WERI-Rb-1 (cell line): ENCODE data around the gene GRIK4.

Experiments used
- DNase-seq: peaks from one replicate; pipeline ENCODE4 v3.0.0-alpha.2; 2020
- H3K27ac ChIP-seq: fragments of 250-450 bp; sonication (Bioruptor Pico); 2 replicates; pipeline ENCODE4 v1.5.1; 2020; ENCODE audit warnings: mild to moderate bottlenecking, moderate library complexity
- H3K27me3 ChIP-seq: fragments of 250-450 bp; sonication (Bioruptor Pico); 2 replicates; pipeline ENCODE4 v1.5.1; 2021; ENCODE audit warnings: mild to moderate bottlenecking, low read depth, moderate library complexity; ENCODE audit not compliant: insufficient read depth, severe bottlenecking
- H3K36me3 ChIP-seq: fragments of 250-450 bp; sonication (Bioruptor Pico); 2 replicates; pipeline ENCODE4 v1.5.1; 2020; ENCODE audit warnings: mild to moderate bottlenecking, moderate library complexity
- H3K4me3 ChIP-seq: 2 replicates; pipeline ENCODE4 v1.5.1; 2011; ENCODE audit warnings: low read depth, mild to moderate bottlenecking, control low read depth, low read length
- H3K9me3 ChIP-seq: fragments of 250-450 bp; sonication (Bioruptor Pico); 2 replicates; pipeline ENCODE4 v1.5.1; 2021; ENCODE audit warnings: mild to moderate bottlenecking, moderate library complexity; ENCODE audit not compliant: severe bottlenecking
- TF ChIP-seq, protein P1 (sequence below): IDR thresholded peaks from 2 replicates; pipeline ENCODE4 v1.5.1; 2011; ENCODE audit warnings: low read depth, mild to moderate bottlenecking, control low read depth, inconsistent platforms, low read length

Gene GRIK4

GRCh38 chr11:120492486-120492885, 19.1 kb upstream of the GRIK4 start:
- Histone ChIP-seq H3K27me3 (no peaks in the 10 kb centered on the region), H3K9me3 (no peaks in the 10 kb centered on the region), H3K27ac (no peak overlapping the region), H3K4me3 (no peak overlapping the region), H3K36me3 (no peaks in the 10 kb centered on the region)
- DNase-seq = no peak
- TF ChIP-seq, protein P1, sequence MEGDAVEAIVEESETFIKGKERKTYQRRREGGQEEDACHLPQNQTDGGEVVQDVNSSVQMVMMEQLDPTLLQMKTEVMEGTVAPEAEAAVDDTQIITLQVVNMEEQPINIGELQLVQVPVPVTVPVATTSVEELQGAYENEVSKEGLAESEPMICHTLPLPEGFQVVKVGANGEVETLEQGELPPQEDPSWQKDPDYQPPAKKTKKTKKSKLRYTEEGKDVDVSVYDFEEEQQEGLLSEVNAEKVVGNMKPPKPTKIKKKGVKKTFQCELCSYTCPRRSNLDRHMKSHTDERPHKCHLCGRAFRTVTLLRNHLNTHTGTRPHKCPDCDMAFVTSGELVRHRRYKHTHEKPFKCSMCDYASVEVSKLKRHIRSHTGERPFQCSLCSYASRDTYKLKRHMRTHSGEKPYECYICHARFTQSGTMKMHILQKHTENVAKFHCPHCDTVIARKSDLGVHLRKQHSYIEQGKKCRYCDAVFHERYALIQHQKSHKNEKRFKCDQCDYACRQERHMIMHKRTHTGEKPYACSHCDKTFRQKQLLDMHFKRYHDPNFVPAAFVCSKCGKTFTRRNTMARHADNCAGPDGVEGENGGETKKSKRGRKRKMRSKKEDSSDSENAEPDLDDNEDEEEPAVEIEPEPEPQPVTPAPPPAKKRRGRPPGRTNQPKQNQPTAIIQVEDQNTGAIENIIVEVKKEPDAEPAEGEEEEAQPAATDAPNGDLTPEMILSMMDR = no peak

GRCh38 chr11:120494595-120494994, 17.0 kb upstream of the GRIK4 start:
- TF ChIP-seq, protein P1 = no peak
- DNase-seq = no peak

DNA sequence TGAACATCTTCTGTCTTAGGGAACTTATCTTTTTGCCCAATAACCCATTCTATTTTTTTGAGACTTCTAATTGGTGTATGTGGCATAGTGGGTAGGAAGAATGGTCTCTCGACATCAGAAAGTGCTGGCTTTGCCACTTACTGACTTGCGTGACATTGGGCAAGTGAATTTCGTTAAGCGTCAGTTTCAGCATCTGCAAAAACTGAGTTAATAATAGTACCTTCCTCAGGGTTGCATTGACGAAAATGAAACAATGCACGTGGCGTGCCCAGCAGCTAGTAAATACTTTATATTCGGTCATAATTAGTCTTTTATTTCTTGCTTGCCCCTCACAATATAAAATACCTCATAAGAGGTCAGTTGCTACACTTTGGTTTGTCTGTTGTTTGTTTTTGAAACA, 12.5 kb upstream of the GRIK4 start:
- TF ChIP-seq, protein P1 = no peak
- DNase-seq = no peak
- Histone ChIP-seq H3K27ac (no peak overlapping the region), H3K4me3 (no peak overlapping the region), H3K36me3 (no peaks in the 10 kb centered on the region), H3K9me3 (no peaks in the 10 kb centered on the region), H3K27me3 (no peaks in the 10 kb centered on the region)

More at GRCh38 chr11:120494595-120494994, 17.0 kb upstream of the GRIK4 start:
- Histone ChIP-seq H3K27me3 (no peaks in the 10 kb centered on the region), H3K36me3 (no peaks in the 10 kb centered on the region), H3K27ac (no peak overlapping the region), H3K9me3 (no peaks in the 10 kb centered on the region), H3K4me3 (no peak overlapping the region)

- Histone ChIP-seq H3K27ac (no peak overlapping the region), H3K36me3 (no peaks in the 10 kb centered on the region), H3K27me3 (no peaks in the 10 kb centered on the region), H3K9me3 (no peaks in the 10 kb centered on the region), H3K4me3 (no peak overlapping the region)
- DNase-seq = no peak
- TF ChIP-seq, protein P1 = no peak
Observed at GRCh38 chr11:120499859-120500258, 11.7 kb upstream of the GRIK4 start.

DNA sequence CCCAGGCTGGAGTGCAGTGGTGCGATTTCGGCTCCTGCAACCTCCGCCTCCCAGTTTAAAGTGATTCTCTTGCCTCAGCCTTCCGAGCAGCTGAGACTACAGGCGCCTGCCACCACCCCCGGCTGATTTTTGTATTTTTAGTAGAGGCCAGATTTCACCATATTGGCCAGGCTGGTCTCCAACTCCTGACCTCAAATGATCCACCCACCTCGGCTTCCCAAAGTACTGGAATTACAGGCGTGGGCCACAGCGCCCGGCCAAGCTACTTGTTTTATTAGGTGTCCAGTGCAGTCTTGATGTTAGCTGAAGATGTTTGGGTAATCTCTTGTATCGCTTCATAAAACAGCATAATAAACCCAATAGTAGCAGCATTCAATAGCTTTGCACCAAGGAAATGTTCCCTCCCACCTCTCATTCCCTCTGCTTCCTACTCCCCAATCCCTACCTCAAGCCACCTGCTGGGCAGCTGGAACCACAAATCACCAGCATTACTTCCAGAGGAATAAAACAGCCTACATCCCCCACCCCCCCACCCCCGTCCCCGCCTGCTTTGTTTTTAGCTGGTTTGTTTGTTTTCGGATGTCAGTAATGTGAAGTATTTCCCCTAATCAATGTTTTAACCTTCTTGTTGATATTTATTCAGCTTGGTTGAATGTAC, 11.0 kb upstream of the GRIK4 start:
- no peak for DNase-seq
- Histone ChIP-seq H3K9me3 (no peaks in the 10 kb centered on the region), H3K27me3 (no peaks in the 10 kb centered on the region), H3K27ac (no peak overlapping the region), H3K4me3 (no peak overlapping the region), H3K36me3 (no peaks in the 10 kb centered on the region)
- TF ChIP-seq, protein P1 = no peak

DNA sequence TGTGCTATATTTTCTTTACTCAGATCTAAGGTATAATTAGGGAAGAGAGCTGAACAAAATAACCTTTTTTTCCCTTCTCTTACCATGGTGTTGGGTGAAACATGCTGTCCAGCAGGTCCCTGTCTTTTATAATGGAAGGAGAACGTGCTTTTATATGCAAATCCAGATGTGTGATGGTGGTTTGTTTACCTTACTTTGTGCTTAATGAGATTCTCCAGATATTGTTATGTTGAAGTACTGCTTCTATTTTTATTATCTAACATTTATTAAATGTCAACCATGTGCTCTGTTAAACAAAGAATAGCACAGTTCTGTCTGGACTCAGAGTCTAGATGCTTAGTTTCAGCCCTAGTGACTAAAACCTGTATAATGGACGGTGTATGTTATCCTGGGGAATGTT, 10.1 kb upstream of the GRIK4 start:
- H3K27ac ChIP-seq = no peak overlapping the region
- H3K36me3 ChIP-seq = no peaks in the 10 kb centered on the region
- H3K9me3 ChIP-seq = no peaks in the 10 kb centered on the region
- no peaks in the 10 kb centered on the region for H3K27me3 ChIP-seq
- TF ChIP-seq, protein P1 = no peak
- no peak for DNase-seq
- H3K4me3 ChIP-seq = no peak overlapping the region
